Stomach (tissue), 9 donors: ENCODE measurements around the gene ASIC2. TPM values are rescaled to one million over a fixed set of nuclear protein-coding genes. Genes with fewer than 3 reads are reported as not detected.
A peak's percentile ranks its signal among the peaks of the same experiment; 100 is the strongest.

Experiments
- DNase-seq, 2 donors: peaks; one replicate each; pipeline versions ENCODE4 v3.0.0 to v3.0.0-alpha.2; 2013 to 2019
- H3K27ac ChIP-seq, 5 donors: fragments of 200-600 bp in 4 of 5; sonication (generic) in 4 of 5; one replicate each; pipeline ENCODE4 v1.5.1; 2013 to 2019; ENCODE audit warnings: mild to moderate bottlenecking in 1 of 5, moderate library complexity in 1 of 5
- H3K27me3 ChIP-seq, 3 donors: fragments of 200-600 bp; sonication (generic); one replicate each; pipeline ENCODE4 v1.5.1; 2017 to 2019; ENCODE audit warnings: mixed run types in 1 of 3
- H3K36me3 ChIP-seq, 4 donors: fragments of 200-600 bp; sonication (generic); 1 replicate in 3 of 4; 2 replicates in 1 of 4; pipeline ENCODE4 v1.5.1; 2016 to 2019
- H3K4me1 ChIP-seq, 4 donors: fragments of 200-600 bp; sonication (generic); one replicate each; pipeline ENCODE4 v1.5.1; 2016 to 2019
- H3K4me3 ChIP-seq, 4 donors: fragments of 200-600 bp; sonication (generic) in 3 of 4; one replicate each; pipeline ENCODE4 v1.5.1; 2016 to 2019; ENCODE audit warnings: mild to moderate bottlenecking in 1 of 4
- H3K9me3 ChIP-seq, 4 donors: fragments of 200-600 bp; sonication (generic); one replicate each; pipeline ENCODE4 v1.5.1; 2016 to 2019
- EP300 ChIP-seq: sonication (generic); formaldehyde crosslinking; IDR thresholded peaks from one replicate; pipeline ENCODE4 v1.6.1; 2017; ENCODE audit warnings: antibody characterized with exemption
- POLR2A ChIP-seq, 4 donors: fragments of 450-650 bp; IDR thresholded peaks; one replicate each; pipeline ENCODE4 v1.6.1; 2016; ENCODE audit warnings: antibody characterized with exemption in 4 of 4, control low read depth in 2 of 4, mild to moderate bottlenecking in 1 of 4, moderate library complexity in 1 of 4
- POLR2AphosphoS5 ChIP-seq, 3 donors: sonication (generic); formaldehyde crosslinking; IDR thresholded peaks; one replicate each; pipeline ENCODE4 v1.6.1; 2016; ENCODE audit warnings: antibody characterized with exemption in 3 of 3
- WGBS, 5 donors: extraction: QIAGEN DNeasy Blood & Tissue Kit in 3 of 5; methylation state at CpG; one replicate each; pipeline versions ENCODE4 v1.1.5 to v1.1.7; 2013 to 2018; 5-methylcytosine and 5-hydroxymethylcytosine counted together
- intact Hi-C: fragments of 100-400 bp; cut with DNase I; formaldehyde crosslinking; loops from one replicate; pipeline ENCODE4 v1.15.1; 2023; ENCODE audit warnings: low total_unique reads
- polyA plus RNA-seq, 3 donors: library from polyadenylated mRNA; stranded (reverse); fragments of 200-250 nt; gene quantifications; one replicate each; pipeline ENCODE4 v1.2.3, GENCODE V29; 2013
- total RNA-seq, 5 donors: library from RNA; depleted of rRNA; stranded (reverse); fragments of >200 nt; gene quantifications; one replicate each; pipeline versions ENCODE4 v1.1.0 to v1.2.3, GENCODE V29; 2014 to 2016
- TF ChIP-seq, protein P1 (sequence below), 7 experiments: fragments of 450-650 bp in 4 of 7; fragments of 200-600 bp in 3 of 7; sonication (generic) in 3 of 7; IDR thresholded peaks; one replicate each; pipeline ENCODE4 v1.5.1; 2016 to 2019; ENCODE audit warnings: antibody characterized with exemption in 7 of 7, control low read depth in 2 of 7, mild to moderate bottlenecking in 1 of 7
- donor health status: healthy with polysubstance abuse.
- donor health status: Bipolar disorder and iron deficiency.
- donor health status: healthy.

Gene ASIC2
- total and polyA plus RNA-seq, 8 donors, result 0.13 to 0.18 TPM; not detected in 6

DNA sequence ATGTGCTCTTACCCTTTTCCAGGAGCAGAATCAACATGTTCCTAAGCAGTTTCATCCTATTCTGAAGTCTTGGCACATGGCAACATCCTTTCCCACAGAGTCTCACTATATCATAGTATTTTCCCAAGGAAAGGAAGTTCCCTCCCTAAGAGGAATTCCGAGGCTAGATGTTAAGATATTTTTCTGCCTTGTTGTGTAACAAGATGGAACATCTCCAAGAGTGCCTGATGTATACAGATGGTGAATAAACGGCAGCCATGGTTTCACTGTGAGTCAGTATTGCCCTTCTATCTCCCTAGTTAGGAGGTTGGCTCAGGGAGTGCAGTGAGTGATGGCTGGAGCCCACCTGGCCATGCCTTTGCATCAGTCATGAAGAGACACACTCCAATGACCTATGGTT, 253.2 kb downstream of the ASIC2 start:
- Histone ChIP-seq H3K4me3 (no peak overlapping the region), H3K4me1 (no peaks in the 10 kb centered on the region), H3K27me3 (peaks cover 0 to 14% (median 6%) of the 10 kb centered on the region in 3 donors), H3K36me3 (no peaks in the 10 kb centered on the region), H3K27ac (no peak overlapping the region), H3K9me3 (no peaks in the 10 kb centered on the region)
- WGBS, 5 donors, result 9 to 27% (median 15%) methylated on average over 2 of the region's 2 CpGs
- intact Hi-C loops, result no loop called here
- TF ChIP-seq POLR2AphosphoS5 (IDR thresholded peaks at IDR 0.05) (peak in 1 of 3 donors; percentile 23), EP300 (no peak), POLR2A (IDR thresholded peaks at IDR 0.05) (no peak)
- TF ChIP-seq, protein P1, sequence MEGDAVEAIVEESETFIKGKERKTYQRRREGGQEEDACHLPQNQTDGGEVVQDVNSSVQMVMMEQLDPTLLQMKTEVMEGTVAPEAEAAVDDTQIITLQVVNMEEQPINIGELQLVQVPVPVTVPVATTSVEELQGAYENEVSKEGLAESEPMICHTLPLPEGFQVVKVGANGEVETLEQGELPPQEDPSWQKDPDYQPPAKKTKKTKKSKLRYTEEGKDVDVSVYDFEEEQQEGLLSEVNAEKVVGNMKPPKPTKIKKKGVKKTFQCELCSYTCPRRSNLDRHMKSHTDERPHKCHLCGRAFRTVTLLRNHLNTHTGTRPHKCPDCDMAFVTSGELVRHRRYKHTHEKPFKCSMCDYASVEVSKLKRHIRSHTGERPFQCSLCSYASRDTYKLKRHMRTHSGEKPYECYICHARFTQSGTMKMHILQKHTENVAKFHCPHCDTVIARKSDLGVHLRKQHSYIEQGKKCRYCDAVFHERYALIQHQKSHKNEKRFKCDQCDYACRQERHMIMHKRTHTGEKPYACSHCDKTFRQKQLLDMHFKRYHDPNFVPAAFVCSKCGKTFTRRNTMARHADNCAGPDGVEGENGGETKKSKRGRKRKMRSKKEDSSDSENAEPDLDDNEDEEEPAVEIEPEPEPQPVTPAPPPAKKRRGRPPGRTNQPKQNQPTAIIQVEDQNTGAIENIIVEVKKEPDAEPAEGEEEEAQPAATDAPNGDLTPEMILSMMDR (IDR thresholded peaks at IDR 0.05), result no peak
- peak in 1 of 2 donors; percentile 32 for DNase-seq

DNA sequence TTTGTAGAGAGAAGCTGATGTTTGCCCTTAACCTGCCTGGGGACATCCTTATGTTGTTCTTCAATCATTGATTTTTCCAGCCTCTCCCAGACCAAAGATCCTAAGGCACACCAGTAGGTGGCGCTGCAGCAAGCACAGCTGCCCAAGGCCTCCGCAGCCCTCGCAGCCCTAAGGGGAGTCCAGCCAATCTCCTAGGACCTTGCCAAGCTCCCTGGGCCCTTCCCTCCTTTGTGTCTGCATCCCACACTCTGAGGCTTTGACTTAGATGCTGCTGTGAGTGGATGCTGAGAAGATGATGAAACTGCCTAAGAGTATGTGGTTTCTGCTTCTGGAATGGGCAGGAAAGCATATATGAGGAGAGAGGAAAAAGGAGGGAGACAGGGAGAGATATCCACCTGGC, 254.4 kb downstream of the ASIC2 start:
- intact Hi-C loops, result no loop called here
- Histone ChIP-seq H3K27me3 (peaks cover 0 to 21% (median 6%) of the 10 kb centered on the region in 3 donors), H3K4me3 (no peak overlapping the region), H3K27ac (no peak overlapping the region), H3K4me1 (no peaks in the 10 kb centered on the region), H3K9me3 (peaks cover 0 to 3% (median 0%) of the 10 kb centered on the region in 4 donors), H3K36me3 (no peaks in the 10 kb centered on the region)
- TF ChIP-seq POLR2AphosphoS5 (IDR thresholded peaks at IDR 0.05) (no peak), POLR2A (IDR thresholded peaks at IDR 0.05) (no peak)
- TF ChIP-seq, protein P1 (IDR thresholded peaks at IDR 0.05), result peak in 1 of 7 experiments; percentile 13
- 1 to 5% (median 4%) methylated on average over 3 of the region's 3 CpGs for WGBS, 5 donors
- DNase-seq, result peak in 1 of 2 donors; percentile 73

DNA sequence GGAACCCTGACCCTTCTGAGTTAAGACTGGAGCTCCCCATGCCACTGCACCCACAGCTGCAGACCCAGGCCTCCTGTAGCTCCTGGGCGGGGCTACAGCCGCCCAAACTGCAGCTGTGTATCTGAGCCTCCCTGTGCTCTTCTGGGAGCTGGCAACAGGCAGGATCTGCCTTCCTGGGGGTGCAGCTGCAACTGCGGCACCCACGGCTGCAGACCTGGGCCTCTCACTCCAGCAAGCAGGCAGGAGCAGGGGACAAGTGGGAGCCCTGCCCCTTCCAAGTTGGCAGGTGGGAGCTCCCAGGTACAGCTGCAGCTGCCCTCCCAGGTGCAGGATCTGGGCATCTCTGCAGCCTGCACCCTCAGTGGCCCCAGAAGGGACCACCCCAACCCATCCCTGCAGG, 259.9 kb downstream of the ASIC2 start:
- Histone ChIP-seq H3K4me1 (no peaks in the 10 kb centered on the region), H3K27me3 (peaks cover 0 to 26% (median 8%) of the 10 kb centered on the region in 3 donors), H3K27ac (no peak overlapping the region), H3K36me3 (no peaks in the 10 kb centered on the region), H3K9me3 (peaks cover 0 to 3% (median 0%) of the 10 kb centered on the region in 4 donors), H3K4me3 (no peak overlapping the region)
- intact Hi-C loops, result no loop called here
- WGBS, 5 donors, result 89 to 100% (median 93%) methylated on average over 3 to 4 of the region's 4 CpGs; no CpG with 5 or more reads in 1 of the 5 donors
- no peak for TF ChIP-seq EP300
- TF ChIP-seq, protein P1 (IDR thresholded peaks at IDR 0.05), result no peak
- TF ChIP-seq POLR2AphosphoS5 (IDR thresholded peaks at IDR 0.05), result no peak
- no peak for TF ChIP-seq POLR2A (IDR thresholded peaks at IDR 0.05)
- no peak for DNase-seq

DNA sequence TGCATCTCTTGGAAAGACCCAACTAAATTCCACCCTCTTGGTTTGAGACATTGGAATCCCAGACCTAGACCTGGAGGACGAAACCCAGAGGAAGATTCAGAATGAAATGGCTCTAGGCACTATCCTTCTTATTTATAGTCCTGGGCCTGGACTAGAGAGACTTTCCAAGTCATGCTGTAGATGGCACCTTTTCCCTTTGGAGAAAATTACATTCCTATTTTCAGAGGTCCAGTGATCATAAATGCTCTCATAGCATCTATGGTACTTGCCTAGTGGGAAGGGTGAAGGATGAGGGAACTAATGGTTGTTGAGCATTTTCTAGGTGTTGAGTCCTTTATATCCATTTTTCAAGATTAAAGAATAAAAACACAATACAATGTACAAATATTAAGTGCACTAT, 264.3 kb downstream of the ASIC2 start:
- Histone ChIP-seq H3K4me3 (no peak overlapping the region), H3K4me1 (no peaks in the 10 kb centered on the region), H3K27me3 (peaks cover 0 to 10% (median 8%) of the 10 kb centered on the region in 3 donors), H3K36me3 (no peaks in the 10 kb centered on the region), H3K9me3 (no peaks in the 10 kb centered on the region), H3K27ac (no peak overlapping the region)
- WGBS, 5 donors, result 76 to 93% (median 88%) methylated on average over 1 of the region's 1 CpG
- no peak for TF ChIP-seq POLR2A (IDR thresholded peaks at IDR 0.05)
- no peak for TF ChIP-seq EP300
- no peak for TF ChIP-seq POLR2AphosphoS5 (IDR thresholded peaks at IDR 0.05)
- TF ChIP-seq, protein P1 (IDR thresholded peaks at IDR 0.05), result no peak
- intact Hi-C loops, result no loop called here
- DNase-seq, result no peak
